Stimulated activated CD8-positive, alpha-beta memory T cell treated with anti-CD3 and anti-CD28 coated beads, Interleukin-12 subunit alpha, Interleukin-12 subunit beta, amount 100 ng/mL, for 1 hour (primary cell): ENCODE data around the gene AGBL3.
"Not testable (repeated sequence)": the region's sequence is repeated elsewhere in the genome, so short reads cannot be mapped to it uniquely, and the experiment has no call there.

ENCODE experiments used
- DNase-seq: peaks from one replicate; pipeline ENCODE4 v3.0.0-alpha.2; 2020; ENCODE audit warnings: low read depth

Gene AGBL3

DNA sequence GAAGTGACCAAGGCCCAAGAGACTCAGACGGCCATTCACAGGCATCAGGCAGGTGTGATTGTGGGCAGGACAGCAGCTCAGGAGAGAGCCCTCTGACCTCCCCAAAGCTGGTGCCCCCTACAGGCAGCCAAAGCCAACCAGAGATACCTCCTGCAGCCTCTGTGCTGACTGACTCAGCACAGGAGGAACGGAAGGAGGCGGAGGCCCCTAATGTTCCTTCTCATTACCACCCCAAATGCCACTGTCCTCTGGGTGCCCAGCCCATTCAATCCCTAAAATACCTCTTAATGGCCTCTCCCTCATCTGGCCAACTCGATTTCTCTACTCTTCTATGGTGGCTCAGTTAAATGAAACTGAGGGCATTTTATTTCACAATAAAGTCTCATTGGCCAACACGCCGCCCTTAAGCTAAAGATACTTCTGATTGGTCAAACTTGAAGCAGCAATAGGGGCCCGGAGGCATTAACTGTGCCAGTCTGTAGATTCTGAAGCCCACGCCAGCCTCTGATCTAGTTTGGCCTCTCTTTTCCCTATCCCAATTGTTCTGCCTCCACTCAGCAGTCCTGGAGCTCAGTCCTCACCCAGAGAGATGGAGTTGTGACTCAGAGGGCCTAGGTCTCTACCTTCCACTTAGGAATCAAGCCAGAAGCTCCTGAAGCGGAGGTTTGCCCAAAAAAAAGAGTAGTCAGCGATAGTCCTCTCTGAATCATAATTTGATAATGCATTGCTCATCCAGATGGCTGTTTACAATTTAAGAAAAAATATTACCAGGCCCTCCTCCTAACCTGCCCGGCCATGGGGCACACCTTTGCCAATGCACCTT is 183.0 kb downstream of the AGBL3 start:
- peak; percentile 33 for DNase-seq

- DNase-seq = no peak
Observed at GRCh38 chr7:135169964-135170273, 183.6 kb downstream of the AGBL3 start.

DNA sequence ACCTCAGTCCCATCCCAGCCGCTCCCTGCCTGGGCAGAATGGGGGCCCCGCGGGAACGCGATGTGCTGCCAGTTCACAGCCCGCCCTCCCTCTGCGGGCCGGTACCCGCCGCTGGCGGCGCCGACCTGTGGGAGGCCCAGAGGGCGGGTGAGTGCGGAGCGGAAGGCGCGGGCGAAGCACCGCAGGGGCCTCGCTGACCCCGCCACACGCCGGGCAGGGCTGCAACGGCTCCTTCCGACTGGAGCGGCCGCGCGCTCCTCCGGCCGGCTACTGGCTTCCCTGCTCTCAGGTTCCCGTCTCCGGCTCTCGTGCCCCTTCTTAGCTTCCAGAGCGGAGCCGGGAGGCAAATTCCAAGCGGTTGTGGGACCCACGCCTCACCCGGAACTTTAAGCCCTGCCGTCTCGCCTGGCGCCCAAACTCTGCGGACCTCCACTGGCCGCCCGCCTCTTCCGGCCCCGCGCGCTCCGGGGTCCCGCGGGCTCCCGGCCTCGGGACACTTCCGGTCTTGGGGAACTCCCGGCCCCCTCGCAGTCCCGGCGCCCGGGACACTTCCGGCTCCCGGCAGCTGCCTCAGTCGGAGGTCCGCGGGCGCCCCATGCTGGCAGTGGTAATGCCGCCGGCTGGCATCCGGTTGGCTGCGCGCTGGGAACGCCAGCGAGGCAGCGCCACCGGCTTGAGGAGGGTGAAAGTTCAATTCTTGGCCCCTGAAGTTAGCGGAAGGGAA is 184.1 kb downstream of the AGBL3 start, which contains the start of gene CYREN:
CYREN (minus strand) TSS at position 434 of the 724 bp plus-strand sequence. CDS start 1,785 bp downstream, outside the sequence.
- peak; percentile 79 for DNase-seq

DNA sequence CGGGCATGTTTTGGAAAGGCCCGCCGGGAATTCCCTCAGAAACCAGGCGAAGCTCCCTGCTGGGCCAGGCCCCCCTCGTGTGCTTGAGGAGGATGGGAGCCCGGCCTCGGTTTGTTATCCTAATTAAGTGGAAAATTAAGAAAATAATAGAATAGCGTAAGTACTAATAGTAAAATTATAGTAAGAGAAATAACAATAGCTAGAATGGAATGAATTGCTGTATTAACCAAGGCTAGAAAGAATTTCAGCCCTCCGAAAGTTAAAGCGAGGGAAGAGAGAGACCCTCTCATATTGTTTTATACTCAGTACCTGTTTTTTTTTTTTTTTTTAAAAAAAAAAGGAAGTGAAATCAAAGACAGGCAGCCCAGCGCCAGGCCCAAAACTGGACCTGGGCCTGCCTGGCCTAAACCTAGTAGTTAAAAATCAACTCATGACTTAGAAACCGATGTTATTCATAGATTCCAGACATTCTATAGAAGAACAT is 184.7 kb downstream of the AGBL3 start:
- not testable (repeated sequence) for DNase-seq

DNA sequence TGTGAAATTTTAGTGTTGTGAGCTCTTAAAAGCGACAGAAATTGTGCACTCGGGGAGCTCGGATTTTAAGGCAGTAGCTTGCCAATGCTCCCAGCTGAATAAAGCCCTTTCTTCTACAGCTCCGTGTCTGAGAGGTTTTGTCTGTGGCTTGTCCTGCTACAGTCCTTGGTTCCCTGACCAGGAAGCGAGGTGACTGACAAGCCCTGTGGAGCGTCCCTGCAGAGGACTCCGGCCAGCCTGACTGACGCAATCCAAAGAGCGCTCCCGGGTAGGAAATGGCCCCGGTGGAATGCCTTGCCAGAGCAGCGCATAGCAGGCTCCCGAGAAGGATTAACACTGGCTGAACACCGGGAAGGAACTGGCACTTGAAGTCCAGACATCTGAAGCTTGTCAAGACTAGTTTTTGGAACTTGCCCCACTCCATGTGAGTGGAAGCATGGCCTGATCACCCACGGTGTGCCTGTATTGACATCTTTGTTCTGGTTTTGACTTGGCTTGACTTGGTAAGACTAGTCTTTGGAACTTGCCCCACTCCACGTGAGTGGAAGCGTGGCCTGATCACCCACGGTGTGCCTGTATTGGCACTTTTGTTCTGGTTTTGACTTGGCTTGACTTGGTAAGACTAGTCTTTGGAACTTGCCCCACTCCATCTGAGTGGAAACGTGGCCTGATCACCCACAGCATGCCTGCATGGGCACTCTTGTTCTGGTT is 185.4 kb downstream of the AGBL3 start:
- not testable (repeated sequence) for DNase-seq

DNA sequence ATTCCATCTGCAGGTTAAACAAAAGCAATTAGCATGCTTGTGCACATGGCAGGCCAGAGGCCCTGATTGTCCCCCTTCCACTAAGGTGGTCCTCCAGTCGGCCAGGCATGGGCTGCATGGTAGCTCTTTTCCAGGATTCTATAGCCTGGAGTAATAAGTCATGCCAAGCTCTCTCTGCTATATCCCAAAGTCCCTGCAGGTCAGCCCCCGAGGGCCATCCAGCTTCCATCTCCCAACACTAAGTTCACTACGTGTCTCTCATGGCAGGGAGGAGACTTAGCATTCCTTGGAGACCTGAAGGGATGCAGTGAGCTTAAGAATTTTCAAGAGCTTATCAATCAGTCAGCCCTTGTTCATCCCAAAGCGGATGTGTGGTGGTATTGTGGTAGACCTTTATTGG is 187.6 kb downstream of the AGBL3 start:
- not testable (repeated sequence) for DNase-seq

GRCh38 chr7:135174941-135175340 is 188.6 kb downstream of the AGBL3 start:
- DNase-seq = no peak

DNA sequence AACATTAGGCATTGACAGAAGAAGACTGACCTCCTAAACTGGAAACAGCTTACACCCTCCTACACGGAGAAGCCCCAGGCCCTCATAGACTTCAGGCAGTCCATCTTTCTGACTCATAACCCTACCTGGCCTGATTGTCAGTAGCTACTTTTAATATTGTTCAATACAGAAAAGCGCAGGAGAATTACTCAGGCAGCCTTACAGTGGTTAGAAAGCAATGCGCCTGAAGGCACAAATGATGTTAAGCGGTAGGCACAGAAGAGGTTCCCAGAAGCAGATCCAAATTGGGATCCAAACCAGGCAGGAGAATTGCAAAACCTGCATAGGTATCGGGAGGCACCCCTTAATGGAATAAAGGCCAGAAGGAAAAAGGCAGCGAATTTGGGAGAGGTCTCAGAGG is 189.6 kb downstream of the AGBL3 start:
- no peak for DNase-seq

DNA sequence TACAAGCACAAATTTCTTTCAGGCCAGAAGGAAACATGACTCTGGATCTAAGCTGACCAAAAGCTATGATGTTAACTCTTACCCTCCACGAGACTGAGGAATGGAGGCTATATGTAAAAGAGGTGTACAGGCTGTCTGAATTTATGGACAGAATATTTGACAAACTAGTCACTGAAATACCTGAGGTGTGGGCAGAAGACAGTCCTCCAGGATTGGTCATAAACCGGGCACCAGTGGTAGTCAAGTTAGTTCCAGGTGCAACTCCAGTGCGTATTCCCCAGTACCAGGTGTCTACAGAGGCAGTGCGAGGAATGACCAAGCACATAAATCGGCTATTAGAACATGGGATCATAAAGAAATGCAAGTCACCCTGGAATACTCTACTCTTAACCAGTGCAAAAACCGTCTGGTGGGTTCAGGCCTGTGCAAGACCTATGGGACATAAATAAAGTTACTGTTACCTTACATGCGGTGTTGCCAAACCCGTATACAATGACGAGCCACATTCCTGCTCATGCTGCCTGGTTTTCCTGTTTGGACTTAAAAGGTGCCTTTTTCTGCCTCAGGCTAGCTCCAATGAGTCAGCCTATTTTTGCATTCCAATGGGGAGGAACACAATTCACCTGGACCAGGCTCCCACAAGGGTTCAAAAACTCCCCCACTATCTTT is 190.9 kb downstream of the AGBL3 start:
- no peak for DNase-seq

DNA sequence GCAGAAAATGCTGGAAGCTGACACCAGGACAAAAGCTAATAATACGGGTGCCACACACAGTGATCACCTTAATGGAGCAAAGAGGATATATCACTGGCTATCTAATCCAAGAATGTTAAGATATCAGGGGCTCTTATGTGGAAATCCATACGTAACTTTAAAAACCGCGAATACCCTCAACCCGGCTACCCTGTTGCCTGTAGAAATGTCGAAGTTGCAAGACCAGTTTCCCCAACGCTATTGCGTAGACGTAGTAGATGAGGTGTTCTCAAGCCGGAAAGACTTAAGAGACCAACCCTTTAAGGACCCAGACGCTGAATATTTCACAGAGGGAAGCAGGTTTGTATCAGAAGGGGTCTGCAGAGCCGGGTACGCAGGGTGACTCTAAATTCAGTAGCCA is 192.1 kb downstream of the AGBL3 start:
- DNase-seq = no peak

- DNase-seq = no peak
Observed at GRCh38 chr7:135179321-135179925, 193.1 kb downstream of the AGBL3 start.

DNA sequence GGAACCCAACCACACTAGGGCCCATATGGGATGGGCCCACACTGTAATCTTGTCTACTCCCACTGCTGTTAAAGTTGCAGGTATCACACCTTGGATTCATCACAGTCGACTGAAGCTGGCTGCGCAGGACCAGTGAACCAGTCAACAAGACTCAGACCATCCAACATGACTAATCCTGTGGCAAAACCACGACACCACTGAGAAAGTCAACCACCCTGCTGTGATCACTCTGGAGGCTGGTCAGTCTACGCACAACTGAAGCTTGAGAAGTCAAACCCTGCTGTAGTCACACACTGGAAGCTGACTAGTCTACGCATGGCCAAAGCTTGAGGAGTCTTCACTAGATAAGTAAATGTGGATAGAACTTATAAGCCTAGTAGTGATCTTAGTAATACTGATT is 193.8 kb downstream of the AGBL3 start:
- DNase-seq = no peak

- DNase-seq = no peak
Observed at GRCh38 chr7:135181261-135181928, 195.1 kb downstream of the AGBL3 start.

GRCh38 chr7:135181929-135182678 is 195.8 kb downstream of the AGBL3 start:
- no peak for DNase-seq

DNA sequence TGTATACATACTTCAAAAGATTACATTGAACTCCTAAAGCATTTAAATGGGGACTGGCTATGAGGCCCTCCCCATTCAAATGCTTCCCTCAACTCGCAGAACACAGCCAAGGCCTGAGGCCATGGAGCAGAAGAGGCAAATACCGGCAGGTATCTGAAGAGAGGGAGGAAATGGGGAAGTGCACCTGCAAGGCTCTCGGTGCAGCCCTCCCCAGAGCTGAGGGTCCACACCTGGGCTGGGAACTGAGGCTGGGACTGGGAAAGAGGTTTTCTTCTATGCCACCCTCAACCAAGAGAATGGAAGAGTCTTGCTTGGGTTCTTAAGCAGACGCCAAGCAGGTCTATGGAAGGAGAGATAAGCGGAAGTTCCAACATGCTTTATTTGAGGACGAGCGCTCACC is 197.2 kb downstream of the AGBL3 start:
- DNase-seq = no peak

DNA sequence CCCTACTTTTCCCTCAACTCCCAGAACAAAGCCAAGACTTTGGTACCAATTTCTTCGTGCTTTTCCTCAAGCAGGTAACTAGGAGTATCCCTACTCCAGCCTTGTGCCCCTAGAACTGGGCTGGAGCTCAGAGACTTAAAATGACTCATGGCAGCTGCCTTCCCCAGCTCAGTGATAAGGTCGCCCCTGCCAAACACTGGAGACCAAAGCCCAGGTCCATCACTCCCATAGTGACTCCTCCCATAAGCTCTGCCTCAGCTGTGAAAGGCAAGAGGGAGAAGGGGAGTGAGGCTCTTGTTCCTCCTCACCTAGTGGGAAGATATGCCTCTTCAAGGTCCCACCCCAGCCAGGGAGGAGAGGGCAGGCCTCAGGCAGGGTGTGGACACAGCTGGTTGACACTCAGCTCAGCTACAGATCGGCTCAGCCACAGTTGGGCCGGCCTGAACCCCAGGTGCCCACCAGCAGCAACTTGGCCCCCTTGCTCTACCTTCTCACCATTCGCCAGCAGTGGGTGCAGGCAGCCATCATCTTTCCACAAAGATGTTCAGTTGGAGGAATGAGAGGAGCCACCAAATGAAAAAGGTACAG is 198.0 kb downstream of the AGBL3 start:
- no peak for DNase-seq
